Activated gamma-delta T cell treated with Interleukin-2 at 50 U/mL for 16 hours (primary cell): ENCODE data around the gene FBXO44.
A peak's percentile ranks its signal among the peaks of the same experiment; 100 is the strongest.

Experiments
- DNase-seq: peaks from one replicate; pipeline ENCODE4 v3.0.0-alpha.2; 2020

Gene FBXO44

DNA sequence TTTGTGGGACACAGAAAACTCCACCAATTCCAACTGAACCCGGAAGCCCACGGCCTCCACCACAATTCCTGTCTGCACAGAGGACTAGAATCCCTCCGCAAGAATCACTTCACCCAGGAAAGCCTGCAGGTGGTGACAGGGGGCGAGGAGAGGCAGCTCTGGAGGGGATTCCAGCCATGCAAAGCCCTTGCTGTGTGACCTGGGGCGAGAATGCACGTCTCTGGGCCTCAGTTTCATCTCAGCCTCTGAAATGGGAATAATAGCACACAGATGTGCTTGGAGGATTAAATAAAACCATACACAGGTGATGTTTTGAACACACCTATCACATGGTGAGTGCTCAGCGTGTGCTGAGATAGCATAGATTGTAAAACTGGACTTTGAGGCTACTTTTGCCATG lies 14.6 kb upstream of the FBXO44 start:
- no peak for DNase-seq

DNA sequence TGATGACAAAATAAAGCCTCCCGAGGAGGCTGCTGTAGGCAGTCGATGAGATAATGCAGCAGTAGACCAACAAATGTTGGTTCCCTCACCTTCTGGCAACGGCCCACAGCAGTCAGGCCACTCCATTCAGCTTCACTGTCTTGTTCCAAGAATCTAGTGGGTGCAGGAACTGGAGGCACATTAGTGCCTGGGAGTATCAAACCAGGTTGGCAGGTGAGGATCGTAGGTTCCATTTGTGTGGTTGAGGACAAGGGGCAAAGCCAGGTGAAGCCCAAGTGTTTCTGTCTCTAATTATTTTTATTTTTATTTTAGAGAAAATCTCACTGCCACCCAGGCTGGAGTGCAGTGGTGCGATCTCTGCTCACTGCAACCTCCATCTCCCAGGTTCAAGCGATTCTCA lies 13.7 kb upstream of the FBXO44 start:
- no peak for DNase-seq

DNA sequence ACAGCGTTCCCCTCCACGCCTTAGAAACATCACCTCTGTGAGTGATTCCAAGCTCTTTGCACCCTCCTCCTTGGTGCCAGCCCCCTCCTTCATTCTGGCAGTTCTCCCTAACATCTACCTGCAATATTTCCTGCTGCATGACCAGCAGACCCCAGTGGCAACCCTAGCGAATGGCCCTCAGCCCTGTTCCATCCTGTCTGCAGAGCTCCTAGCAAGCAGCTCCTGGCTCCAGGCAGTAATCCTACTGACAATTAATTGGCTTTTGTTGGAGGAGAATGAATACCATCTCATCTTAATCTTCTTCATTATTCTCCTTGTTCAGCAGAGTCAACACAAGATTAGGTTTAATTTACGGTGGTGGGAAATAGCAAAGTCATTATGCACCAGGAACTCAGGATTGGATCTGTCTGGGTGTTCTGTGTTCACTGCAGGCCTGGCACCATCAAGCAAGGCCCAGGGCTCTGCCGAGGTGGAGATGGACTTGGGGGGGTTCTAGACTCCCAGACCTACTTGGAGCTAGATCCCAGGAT lies 12.8 kb upstream of the FBXO44 start:
- no peak for DNase-seq

DNA sequence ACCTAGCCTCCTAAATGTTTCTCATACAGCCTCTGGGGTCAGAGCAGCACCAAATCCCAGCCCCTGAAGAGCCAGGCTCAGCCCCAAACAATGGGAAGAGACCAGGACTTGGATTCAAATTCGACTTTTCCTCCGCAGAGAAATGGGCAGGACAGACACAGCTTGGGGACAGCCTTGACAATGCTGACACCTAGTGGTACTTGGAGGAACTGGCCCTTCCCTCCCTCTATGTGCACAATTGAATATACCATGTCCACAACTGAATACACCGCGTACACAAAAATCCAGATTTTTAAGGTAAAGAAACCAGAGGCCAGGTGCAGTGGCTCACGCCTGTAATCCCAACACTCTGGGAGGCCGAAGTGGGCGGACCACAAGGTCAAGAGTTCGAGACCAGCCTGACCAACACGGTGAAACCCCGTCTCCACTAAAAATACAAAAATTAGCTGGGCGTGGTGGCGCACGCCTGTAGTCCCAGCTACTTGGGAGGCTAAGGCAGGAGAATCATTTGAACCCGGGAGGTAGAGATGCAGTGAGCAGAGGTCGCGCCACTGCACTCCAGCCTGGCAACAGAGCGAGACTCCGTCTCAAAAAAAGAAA lies 12.2 kb upstream of the FBXO44 start:
- peak; percentile 68 for DNase-seq

DNA sequence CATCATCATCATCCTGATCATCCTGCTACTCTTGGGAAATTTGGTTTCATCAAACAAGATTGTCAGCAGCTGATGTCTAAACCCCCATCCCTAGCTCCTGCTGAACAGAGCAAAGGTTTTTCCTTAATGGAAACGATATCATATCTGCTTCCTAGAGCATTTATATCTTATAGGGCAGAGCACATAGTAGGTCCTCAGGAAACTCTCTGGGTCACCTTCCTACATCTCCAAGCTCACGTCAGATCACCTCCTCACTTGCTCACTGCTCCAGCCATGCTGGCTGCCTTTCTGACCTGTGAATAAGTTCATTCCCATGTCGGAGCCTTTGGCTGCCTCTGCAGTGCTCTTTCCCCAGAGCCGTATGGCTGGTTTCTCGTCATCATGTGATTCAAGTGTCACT lies 10.9 kb upstream of the FBXO44 start:
- no peak for DNase-seq

DNA sequence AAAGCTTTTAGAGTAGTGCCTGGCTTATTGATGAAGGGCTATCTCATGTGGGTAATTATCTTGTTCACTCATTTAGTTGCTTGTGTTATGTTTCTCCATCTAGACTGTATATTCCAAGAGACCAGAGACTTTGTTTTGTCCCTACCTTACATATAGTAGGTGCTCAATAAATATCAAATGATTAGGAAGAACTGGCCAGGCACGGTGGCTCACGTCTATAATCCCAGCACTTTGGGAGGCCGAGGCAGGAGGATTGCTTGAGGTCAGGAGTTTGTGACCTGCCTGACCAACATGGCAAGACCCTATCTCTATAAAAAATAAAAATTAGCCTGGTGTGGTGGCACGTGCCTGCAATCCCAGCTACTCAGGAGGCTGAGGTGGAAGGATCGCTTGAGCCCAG lies 9.4 kb upstream of the FBXO44 start:
- no peak for DNase-seq

DNA sequence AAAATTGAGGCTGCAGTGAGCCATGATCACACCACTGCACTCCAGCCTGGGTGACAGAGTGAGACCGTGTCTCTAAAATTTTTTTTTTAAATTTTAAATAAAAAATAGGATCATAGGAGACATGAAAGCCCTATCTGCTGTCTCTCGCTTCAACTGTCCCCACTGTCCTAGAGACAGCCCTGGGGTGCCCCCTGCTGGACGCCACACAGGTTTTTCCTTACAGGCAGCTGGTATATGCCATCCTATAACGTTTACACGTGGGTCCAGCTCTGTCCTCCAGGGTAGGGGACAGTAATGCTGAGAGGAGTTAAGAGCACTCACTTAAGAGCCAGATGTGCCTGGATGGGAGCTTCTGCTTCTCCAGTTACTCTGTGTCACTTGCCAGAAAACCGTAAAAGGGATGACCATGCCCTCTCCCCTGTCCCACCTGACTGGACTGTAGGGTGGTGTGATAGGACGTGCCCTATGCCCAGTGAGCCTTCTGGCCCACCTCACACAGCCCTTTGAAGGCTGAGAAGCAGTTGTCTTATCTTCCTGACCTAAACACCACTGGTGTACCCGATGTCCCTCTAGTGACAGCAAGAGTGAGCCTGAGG lies 8.9 kb upstream of the FBXO44 start:
- DNase-seq: peak; percentile 79

DNA sequence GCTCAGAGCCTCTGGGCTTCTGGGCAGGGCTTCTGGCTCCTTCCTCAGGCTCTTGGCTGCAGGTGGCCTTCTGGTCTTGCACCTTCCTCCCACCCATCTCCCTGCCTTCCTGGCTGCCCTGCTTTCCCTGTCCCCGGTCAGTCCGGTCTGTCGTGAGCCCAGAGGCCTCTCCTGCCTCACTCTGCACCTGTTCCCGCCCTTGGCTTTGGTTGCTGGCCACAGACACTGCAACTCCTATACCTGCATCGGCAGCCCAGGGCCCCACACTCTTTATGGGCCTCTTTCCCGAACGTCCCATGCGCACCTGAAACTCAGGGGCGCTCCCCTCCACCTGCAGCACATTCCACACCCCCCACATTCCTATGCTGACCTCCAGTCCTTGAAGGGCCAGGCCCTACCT lies 8.4 kb upstream of the FBXO44 start:
- no peak for DNase-seq

DNA sequence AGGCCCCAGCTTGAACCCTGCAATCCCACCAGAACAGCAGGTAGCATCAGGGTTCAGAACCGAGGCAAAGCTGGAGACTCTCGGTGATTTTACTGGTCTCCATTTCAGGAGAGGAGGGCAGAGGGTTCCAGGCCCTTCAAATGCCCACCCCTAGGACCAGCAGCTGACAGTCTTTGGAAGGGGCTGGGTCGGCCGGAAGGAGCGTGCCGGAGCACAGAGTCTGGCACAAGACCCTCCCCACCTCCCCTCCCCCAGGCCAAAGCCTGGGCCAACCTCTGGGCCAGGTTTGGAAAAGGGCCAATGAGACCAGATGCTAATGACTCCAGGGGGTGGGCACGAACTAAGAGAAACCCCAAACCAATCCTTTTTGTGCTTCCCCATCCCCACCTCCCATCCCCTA lies 7.3 kb upstream of the FBXO44 start:
- DNase-seq: no peak

DNA sequence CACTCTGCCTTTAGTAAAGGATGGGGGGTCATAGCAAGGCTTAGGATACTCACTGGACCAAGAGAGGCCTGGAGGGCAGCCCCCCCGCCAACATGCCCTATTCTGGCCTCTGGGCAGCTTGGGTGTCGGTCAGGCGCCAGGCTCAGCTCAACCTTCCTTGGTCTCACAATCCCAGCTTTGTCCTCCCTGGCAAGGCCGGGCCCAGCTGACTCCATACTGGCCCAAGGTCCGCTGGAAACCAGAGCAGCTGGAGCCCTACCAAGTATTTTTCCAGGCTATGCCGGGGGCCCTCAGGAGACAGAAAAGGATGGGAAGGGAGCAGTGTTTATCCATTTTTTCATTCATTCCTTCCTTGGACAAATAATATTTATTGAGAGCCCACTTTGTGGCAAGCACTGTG lies 6.6 kb upstream of the FBXO44 start:
- DNase-seq: no peak

DNA sequence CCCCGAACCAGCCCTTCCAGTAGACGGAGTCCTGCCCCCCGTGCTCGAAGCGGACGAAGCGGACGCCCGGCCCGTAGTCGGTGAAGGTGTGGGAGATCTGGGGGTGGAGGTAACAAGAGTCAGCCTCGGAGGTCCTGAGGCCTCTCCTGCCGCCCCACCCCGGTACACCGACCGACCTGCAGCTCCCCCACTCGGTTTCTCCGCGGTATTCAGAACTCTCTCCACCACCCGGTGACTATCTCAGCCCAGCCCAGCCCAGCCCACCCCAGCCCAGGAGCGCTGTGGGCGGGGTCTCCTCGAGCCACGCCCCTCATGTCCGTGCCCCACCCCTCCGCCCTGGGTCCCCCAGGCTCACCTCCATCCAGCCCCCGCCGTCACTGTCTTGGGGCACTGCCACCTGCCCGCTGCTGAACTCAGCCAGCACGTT lies 5.9 kb upstream of the FBXO44 start:
- no peak for DNase-seq

DNA sequence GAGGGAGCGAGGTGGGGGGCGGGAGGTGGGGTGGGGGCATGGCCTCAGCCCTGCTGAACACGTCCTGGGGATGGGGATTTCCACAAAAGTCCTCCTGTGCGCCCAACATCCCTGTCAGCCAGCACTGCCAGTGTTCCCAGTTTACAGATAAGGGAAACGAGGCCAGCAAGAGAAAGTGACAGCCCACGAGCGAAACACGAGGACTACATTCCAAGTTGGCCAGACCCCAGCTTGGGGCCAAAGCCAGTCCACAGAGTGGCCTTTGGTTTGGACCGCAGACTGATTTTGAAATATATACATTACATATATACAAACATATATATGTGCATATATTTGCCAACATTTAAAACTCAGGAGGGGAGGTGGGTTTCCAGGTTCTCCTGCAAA lies 5.4 kb upstream of the FBXO44 start:
- no peak for DNase-seq

DNA sequence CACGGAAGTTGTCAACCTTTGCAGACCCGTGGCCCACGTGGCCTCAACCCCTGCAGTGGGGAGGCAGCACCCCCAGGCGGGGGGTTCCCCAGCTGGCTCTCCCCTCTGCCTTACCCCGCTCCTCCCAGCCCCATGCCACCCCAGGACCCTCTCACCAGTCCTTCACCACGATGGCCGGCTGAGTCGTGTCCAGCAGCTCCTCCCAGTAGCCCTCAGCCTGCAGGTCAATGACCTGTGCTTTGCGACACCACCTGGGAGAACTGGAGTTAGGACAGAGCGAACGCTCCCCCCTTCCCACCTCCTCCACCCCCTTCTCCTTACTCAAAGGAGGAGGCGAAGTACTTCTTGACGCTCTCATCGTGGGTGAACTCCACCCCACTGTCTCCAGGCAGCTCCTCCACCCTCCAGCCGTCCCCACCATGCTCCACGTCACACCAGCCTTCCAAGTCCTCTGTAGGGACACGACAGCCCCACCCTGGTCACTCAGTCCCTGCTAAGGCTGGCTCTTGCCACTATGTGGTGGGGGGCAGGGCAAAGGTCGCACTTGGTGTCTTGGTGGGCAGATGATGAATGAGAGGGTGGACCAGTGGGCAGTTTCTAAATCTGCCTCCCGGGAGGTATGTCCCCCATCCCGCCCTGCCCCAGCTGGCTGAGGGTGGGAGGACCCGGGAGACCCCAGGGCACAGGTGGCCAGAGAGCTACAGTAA lies 4.9 kb upstream of the FBXO44 start:
- no peak for DNase-seq

DNA sequence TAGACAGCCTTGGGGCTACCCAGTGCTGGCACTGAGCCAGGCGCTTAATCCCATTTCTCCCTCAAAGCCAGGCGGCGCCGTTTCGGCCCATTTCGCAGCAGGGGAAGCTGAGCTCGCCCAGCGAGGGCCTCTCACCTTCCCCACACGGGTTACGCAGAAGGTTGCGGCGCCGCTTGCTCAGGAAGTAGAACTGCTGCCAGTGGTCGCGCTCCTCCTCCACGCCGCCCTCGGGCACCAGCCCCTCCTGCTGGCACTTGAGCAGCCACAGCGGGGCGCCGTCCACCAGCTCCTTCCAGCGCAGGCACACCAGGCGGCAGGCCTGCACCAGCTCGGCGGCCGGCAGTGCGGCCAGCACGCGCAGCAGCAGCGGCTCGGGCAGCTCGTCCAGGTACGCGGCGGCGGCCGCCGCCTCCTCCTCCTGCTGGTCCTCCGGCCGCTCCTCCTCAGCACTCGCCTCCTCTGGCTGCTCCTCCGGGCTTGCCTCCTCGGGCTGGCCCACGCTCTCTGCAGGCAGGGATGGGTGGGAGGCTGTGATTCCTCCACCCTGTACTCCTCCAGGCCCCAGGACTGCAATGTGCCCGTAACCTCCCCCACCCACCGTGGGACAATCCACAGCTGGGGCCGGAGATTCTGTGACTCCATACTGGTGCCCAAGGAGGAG lies 4.2 kb upstream of the FBXO44 start:
- DNase-seq: peak; percentile 79

DNA sequence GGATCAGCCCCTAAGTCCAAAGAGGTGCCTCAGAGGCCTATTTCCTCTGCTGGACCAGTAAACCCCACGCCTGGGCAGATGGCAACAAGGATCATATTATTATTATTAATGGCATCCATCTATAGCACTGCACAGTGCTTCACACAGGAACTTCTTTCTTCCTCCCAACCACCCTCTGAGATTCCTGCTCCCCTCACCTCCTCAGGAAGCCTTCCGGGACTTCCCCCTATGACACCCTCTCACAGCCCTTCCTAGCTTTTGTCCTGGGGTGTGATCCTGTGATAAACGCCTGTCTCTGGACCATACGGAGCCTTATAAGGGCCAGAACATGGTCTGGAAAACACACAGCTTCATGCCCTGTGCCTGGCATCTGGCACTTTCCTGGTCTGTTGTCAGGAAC lies 3.7 kb upstream of the FBXO44 start:
- no peak for DNase-seq

DNA sequence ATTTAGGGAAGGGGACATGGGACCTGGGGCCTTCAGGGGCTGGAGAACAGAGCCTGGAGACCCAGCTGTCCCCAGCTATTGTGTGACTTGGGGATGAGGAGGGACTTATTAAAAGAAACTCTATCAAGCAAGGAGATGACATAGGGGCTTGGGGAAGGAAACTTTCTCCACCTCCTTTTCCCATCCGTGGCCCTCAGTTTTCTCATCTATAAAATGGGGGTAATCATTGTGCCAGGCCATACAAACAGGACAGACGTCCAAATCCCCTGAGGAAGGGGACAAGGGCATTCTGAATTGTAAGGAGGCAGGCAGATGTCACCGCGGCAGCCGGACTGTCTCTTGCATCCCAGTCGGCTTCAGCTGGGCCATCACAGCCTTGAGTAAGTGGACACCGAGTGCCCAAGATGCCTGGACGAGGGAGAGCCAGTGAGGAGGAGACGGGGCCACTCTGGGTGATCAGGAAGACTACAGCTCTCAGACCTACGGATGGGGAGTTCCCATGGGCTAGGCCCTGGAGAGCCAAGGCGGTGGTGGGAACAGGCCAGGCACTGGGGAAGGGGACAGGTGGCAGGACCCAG lies 2.4 kb upstream of the FBXO44 start:
- DNase-seq: no peak

DNA sequence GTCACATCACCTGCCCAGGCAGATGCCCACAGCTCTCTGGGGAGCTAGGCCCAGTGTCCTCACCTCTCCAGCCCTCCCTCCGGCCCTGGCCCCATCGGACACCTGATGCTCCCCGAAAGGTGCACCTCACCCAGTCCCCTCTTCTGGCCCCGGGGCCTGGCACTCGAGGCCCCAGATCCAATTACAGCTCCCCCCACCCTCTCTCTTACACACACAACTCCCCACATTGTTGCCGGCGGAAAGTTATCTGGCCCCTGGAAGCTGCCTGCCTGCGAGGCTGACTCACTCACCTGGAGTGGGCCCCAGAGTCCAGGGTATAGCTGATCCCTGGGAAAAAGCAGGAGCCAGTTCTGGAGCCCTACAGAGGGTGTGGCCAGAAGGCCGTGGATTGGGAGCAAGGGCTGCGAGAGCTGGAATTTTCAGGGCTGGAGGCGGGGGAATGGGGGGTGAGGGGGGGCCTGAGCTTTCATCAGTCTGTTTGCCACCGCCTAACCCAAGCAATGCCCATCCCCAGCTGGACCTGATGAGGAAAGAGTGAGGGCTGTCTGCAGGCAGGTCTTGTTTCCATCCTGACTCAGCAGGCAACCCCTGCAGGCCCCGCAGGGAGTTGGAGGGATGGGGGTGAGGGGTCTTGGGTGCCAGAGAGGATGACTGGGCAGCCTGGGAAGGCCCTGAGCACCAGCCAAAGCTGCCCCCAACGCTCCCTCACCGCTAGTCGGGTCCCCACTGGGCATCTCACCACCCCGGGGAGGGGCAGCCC lies 1.4 kb upstream of the FBXO44 start:
- no peak for DNase-seq

DNA sequence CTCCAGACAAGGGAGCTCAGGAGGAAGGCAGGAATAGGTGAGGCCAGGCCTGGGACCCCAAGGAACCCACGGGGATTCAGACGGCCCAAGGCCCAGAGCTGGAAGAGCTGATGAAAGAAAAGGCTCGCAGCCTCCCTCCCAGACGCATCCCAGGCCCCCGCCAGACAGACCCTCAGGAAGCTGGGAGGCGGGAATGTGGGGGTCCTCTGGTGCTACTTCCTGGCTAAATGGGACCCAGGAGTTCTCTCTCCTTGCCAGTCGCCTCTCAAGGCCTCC lies 878 bp upstream of the FBXO44 start:
- no peak for DNase-seq

DNA sequence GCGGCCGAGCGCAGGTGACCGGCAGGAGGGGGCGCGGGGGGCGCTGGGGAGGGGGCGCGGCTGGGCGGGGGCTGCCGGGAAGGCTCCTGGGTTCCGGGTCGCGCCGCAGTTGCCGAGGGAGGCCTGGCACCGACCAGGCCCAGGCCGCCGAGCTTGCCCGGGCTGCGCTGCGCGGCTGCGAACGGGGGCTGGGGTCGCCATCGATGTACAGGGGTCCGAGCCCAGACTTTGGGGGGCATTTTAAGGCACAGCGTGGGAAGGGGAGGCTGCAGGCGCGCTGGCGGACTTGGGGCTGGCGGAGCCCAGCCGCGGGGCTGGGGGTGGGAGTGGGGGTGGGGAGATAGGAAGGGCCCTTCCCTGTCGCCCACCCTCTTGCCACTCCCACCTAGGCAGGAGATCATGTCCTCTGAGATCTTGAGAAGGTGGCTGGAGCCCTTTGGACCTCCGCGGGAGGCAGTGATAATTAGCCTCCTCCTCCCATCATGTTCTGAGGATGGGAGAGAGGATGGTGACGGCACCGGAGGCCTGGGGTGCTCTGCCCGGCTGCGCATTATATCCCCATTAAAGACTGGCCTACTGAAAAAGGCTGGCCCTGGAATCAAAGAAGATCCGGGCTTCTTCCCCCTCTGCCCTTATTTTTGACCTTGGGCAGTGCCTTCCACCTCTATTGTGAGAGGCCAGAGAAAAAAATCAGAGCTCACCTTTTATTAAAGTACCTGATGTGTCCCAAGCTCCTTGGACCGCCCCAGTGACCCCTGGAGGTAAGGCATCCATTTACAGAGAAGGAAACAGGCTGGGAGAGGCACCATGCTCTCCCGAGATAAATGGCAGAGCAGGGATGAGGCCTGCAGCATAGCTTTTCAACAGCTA lies 497 bp downstream of the FBXO44 start:
- DNase-seq: no peak

DNA sequence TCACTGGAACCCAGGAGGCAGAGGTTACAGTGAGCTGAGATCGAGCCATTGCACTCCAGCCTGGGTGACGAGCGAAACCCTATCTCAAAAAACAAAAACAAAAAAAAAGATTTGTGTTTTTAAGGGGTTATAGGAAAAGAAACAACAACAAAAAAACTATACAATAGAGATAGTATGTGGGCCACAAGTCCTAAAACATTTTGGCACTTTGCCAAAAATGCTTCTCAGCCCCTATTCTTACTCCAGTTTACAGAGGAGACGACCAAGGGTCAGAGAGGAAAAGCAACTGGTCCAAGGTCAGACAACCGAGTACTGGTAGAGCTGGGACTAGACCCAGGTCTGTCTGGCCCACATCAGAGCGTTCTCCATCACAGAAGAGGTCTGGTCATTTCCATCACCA lies 3.0 kb downstream of the FBXO44 start:
- no peak for DNase-seq

DNA sequence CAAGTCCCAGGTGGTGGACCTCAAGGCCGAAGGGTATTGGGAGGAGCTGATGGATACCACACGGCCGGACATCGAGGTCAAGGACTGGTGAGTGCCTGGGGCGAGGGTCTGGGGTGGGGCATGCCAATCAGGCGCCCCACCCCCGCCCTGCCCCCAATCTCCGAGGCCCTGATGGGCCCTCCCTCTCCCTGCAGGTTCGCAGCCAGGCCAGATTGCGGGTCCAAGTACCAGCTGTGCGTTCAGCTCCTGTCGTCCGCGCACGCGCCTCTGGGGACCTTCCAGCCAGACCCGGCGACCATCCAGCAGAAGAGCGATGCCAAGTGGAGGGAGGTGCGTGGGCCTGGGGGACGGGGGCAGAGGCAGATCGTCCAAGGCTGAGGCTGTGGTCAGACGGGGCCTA lies 3.9 kb downstream of the FBXO44 start:
- no peak for DNase-seq

DNA sequence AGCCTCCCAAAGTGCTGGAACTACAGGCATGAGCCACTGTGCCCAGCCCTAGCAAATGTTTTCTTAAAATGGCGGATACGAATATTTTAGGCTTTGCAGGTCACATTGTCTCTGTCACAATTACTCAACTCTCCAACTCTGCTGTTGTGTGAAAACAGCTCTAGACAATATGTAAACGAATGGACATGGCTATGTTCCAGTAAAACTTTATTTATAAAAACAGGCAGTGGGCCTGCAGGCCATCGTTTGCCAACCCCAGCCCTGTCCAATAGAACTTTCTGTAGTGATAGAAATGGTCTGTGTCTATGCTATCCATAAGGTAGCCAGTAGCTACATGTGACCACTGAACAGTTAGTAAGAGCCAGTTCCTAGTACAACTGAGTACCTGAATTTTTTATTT lies 5.1 kb downstream of the FBXO44 start:
- no peak for DNase-seq
